ENCODE data around the gene TMPRSS9. TPM values are rescaled to one million over a fixed set of nuclear protein-coding genes. Genes with fewer than 3 reads are reported as not detected.
"Not testable (repeated sequence)": the region's sequence is repeated elsewhere in the genome, so short reads cannot be mapped to it uniquely, and the experiment has no call there.

The TMPRSS9 gene
- total RNA-seq, 1 experiment from 2014 or later, result not detected

GRCh38 chr19:2345076-2345475, 15.0 kb upstream of the TMPRSS9 start:
- POLR2A ChIA-PET (ENCODE audit: low non-redundant PET), result no interaction called here
- intact Hi-C loops (cut with micrococcal nuclease; ENCODE audit: unreplicated experiment), result no loop called here
- BruUV-seq (replicated peaks), result no TSS peak

GRCh38 chr19:2345794-2346663, 14.0 kb upstream of the TMPRSS9 start:
- no peak for DNase-seq (ENCODE audit: low spot score)
- POLR2A ChIA-PET (ENCODE audit: low non-redundant PET), result no interaction called here
- intact Hi-C loops (cut with micrococcal nuclease; ENCODE audit: unreplicated experiment), result no loop called here
- H3K36me3 ChIP-seq (ENCODE audit: insufficient read depth, low read length, poor library complexity, severe bottlenecking), result peaks cover 5% of the 10 kb centered on the region
- no peak overlapping the region for H3K27ac ChIP-seq (ENCODE audit: low read depth, low read length, poor library complexity, severe bottlenecking)
- BruUV-seq (replicated peaks), result no TSS peak
- CTCF ChIA-PET, result no interaction called here
- TF ChIP-seq EZH2 (IDR thresholded peaks at IDR 0.05; ENCODE audit: borderline replicate concordance, low read depth, low read length, poor library complexity, severe bottlenecking) (no peak), CTCF (conservative IDR thresholded peaks at IDR 0.05; ENCODE audit: low read depth, low read length) (no peak)
- H3K9me3 ChIP-seq (ENCODE audit: low read depth, low read length, poor library complexity, severe bottlenecking), result no peaks in the 10 kb centered on the region
- no peaks in the 10 kb centered on the region for H3K4me1 ChIP-seq (ENCODE audit: insufficient read depth, low read length, poor library complexity, severe bottlenecking)
- H3K27me3 ChIP-seq (replicated peaks; ENCODE audit: insufficient read depth, low read depth, low read length, poor library complexity), result no peaks in the 10 kb centered on the region
- no peak overlapping the region for H3K4me3 ChIP-seq (ENCODE audit: low read depth, low read length, poor library complexity, severe bottlenecking)

More at GRCh38 chr19:2345076-2345475, 15.0 kb upstream of the TMPRSS9 start:
- Histone ChIP-seq H3K9me3 (ENCODE audit: low read depth, low read length, poor library complexity, severe bottlenecking) (no peaks in the 10 kb centered on the region), H3K27ac (ENCODE audit: low read depth, low read length, poor library complexity, severe bottlenecking) (no peak overlapping the region), H3K4me1 (ENCODE audit: insufficient read depth, low read length, poor library complexity, severe bottlenecking) (no peaks in the 10 kb centered on the region), H3K27me3 (replicated peaks; ENCODE audit: insufficient read depth, low read depth, low read length, poor library complexity) (no peaks in the 10 kb centered on the region), H3K4me3 (ENCODE audit: low read depth, low read length, poor library complexity, severe bottlenecking) (no peak overlapping the region), H3K36me3 (ENCODE audit: insufficient read depth, low read length, poor library complexity, severe bottlenecking) (peaks cover 5% of the 10 kb centered on the region)
- no peak for DNase-seq (ENCODE audit: low spot score)
- CTCF ChIA-PET, result no interaction called here
- TF ChIP-seq CTCF (conservative IDR thresholded peaks at IDR 0.05; ENCODE audit: low read depth, low read length), result no peak
- no peak for TF ChIP-seq EZH2 (IDR thresholded peaks at IDR 0.05; ENCODE audit: borderline replicate concordance, low read depth, low read length, poor library complexity, severe bottlenecking)

- H3K4me1 ChIP-seq (ENCODE audit: insufficient read depth, low read length, poor library complexity, severe bottlenecking); H3K27ac ChIP-seq (ENCODE audit: low read depth, low read length, poor library complexity, severe bottlenecking); POLR2A ChIA-PET (ENCODE audit: low non-redundant PET); intact Hi-C loops (cut with micrococcal nuclease; ENCODE audit: unreplicated experiment); H3K27me3 ChIP-seq (replicated peaks; ENCODE audit: insufficient read depth, low read depth, low read length, poor library complexity); H3K4me3 ChIP-seq (ENCODE audit: low read depth, low read length, poor library complexity, severe bottlenecking); CTCF ChIA-PET; H3K9me3 ChIP-seq (ENCODE audit: low read depth, low read length, poor library complexity, severe bottlenecking); H3K36me3 ChIP-seq (ENCODE audit: insufficient read depth, low read length, poor library complexity, severe bottlenecking); DNase-seq (ENCODE audit: low spot score); BruUV-seq (replicated peaks): not testable (repeated sequence)
Measured at GRCh38 chr19:2349818-2350217, 10.2 kb upstream of the TMPRSS9 start.

GRCh38 chr19:2350656-2351055, 9.4 kb upstream of the TMPRSS9 start:
- Histone ChIP-seq H3K36me3 (ENCODE audit: insufficient read depth, low read length, poor library complexity, severe bottlenecking) (no peaks in the 10 kb centered on the region), H3K9me3 (ENCODE audit: low read depth, low read length, poor library complexity, severe bottlenecking) (no peaks in the 10 kb centered on the region), H3K4me1 (ENCODE audit: insufficient read depth, low read length, poor library complexity, severe bottlenecking) (no peaks in the 10 kb centered on the region), H3K4me3 (ENCODE audit: low read depth, low read length, poor library complexity, severe bottlenecking) (no peak overlapping the region), H3K27me3 (replicated peaks; ENCODE audit: insufficient read depth, low read depth, low read length, poor library complexity) (no peaks in the 10 kb centered on the region), H3K27ac (ENCODE audit: low read depth, low read length, poor library complexity, severe bottlenecking) (no peak overlapping the region)
- CTCF ChIA-PET, result no interaction called here
- no TSS peak for BruUV-seq (replicated peaks)
- intact Hi-C loops (cut with micrococcal nuclease; ENCODE audit: unreplicated experiment), result no loop called here
- no peak for TF ChIP-seq CTCF (conservative IDR thresholded peaks at IDR 0.05; ENCODE audit: low read depth, low read length)
- TF ChIP-seq EZH2 (IDR thresholded peaks at IDR 0.05; ENCODE audit: borderline replicate concordance, low read depth, low read length, poor library complexity, severe bottlenecking), result no peak
- DNase-seq (ENCODE audit: low spot score), result no peak
- POLR2A ChIA-PET (ENCODE audit: low non-redundant PET), result no interaction called here
